Liver (tissue), 9 donors: Measurements from ENCODE around the gene SLC44A3. TPM values are rescaled to one million over a fixed set of nuclear protein-coding genes. Genes with fewer than 3 reads are reported as not detected.

Experiments
- DNase-seq: peaks from one replicate; pipeline ENCODE4 v3.0.0-alpha.2; 2017; ENCODE audit warnings: low spot score
- H3K27ac ChIP-seq, 2 donors: one replicate each; pipeline ENCODE4 v1.7.0; 2013; ENCODE audit warnings: inconsistent platforms in 2 of 2, low read length in 2 of 2, control low read depth in 1 of 2, low read depth in 1 of 2, mild to moderate bottlenecking in 1 of 2
- H3K27me3 ChIP-seq, 4 donors: one replicate each; pipeline versions ENCODE4 v1.6.1 to v1.7.0; 2013; ENCODE audit warnings: low read length in 3 of 4, inconsistent platforms in 1 of 4, mild to moderate bottlenecking in 1 of 4, moderate library complexity in 1 of 4; ENCODE audit not compliant: control insufficient read depth in 4 of 4, insufficient read depth in 4 of 4
- H3K36me3 ChIP-seq, 4 donors: one replicate each; pipeline versions ENCODE4 v1.6.1 to v1.7.0; 2013; ENCODE audit warnings: low read length in 3 of 4, mild to moderate bottlenecking in 3 of 4, low read depth in 1 of 4, moderate library complexity in 1 of 4; ENCODE audit not compliant: control insufficient read depth in 4 of 4, insufficient read depth in 3 of 4
- H3K4me1 ChIP-seq, 4 donors: one replicate each; pipeline versions ENCODE4 v1.6.1 to v1.7.0; 2013; ENCODE audit warnings: low read length in 3 of 4, mild to moderate bottlenecking in 3 of 4, moderate library complexity in 1 of 4; ENCODE audit not compliant: control insufficient read depth in 4 of 4, insufficient read depth in 4 of 4
- H3K4me3 ChIP-seq, 3 donors: one replicate each; pipeline versions ENCODE4 v1.6.1 to v1.7.0; 2013; ENCODE audit warnings: low read length in 3 of 3, control low read depth in 1 of 3, low read depth in 1 of 3, mild to moderate bottlenecking in 1 of 3
- H3K9ac ChIP-seq, 2 donors: one replicate each; pipeline ENCODE4 v1.7.0; 2013; ENCODE audit warnings: low read length in 2 of 2, mild to moderate bottlenecking in 2 of 2, moderate library complexity in 2 of 2, control low read depth in 1 of 2, low read depth in 1 of 2
- H3K9me3 ChIP-seq, 4 donors: one replicate each; pipeline versions ENCODE4 v1.6.1 to v1.7.0; 2013; ENCODE audit warnings: low read length in 3 of 4; ENCODE audit not compliant: control insufficient read depth in 4 of 4
- ATF3 ChIP-seq: IDR thresholded peaks from 2 replicates; pipeline ENCODE4 v1.6.1; 2016; ENCODE audit warnings: antibody characterized with exemption
- CTCF ChIP-seq: fragments of 150-350 bp; IDR thresholded peaks from 2 replicates; pipeline ENCODE4 v1.5.1; 2017; ENCODE audit warnings: improper control_type of control experiment, low read depth, low read length; ENCODE audit not compliant: missing input control
- EGR1 ChIP-seq, 2 donors: IDR thresholded peaks; 2 replicates each; pipeline ENCODE4 v1.6.1; 2016 to 2018; ENCODE audit warnings: antibody characterized with exemption in 2 of 2, low read depth in 2 of 2
- FOXA1 ChIP-seq: IDR thresholded peaks from 2 replicates; pipeline ENCODE4 v1.6.1; 2016; ENCODE audit warnings: antibody characterized with exemption
- FOXA2 ChIP-seq: IDR thresholded peaks from 2 replicates; pipeline ENCODE4 v1.6.1; 2016; ENCODE audit warnings: antibody characterized with exemption
- GABPA ChIP-seq, 2 donors: IDR thresholded peaks in 1 of 2; conservative IDR thresholded peaks in 1 of 2; 2 replicates each; pipeline ENCODE4 v1.6.1; 2016; ENCODE audit warnings: antibody characterized with exemption in 2 of 2, mild to moderate bottlenecking in 1 of 2, moderate library complexity in 1 of 2
- HNF4G ChIP-seq: IDR thresholded peaks from 2 replicates; pipeline ENCODE4 v1.6.1; 2016; ENCODE audit warnings: antibody characterized with exemption
- JUND ChIP-seq, 2 donors: IDR thresholded peaks; 2 replicates each; pipeline ENCODE4 v1.6.1; 2016; ENCODE audit warnings: antibody characterized with exemption in 2 of 2
- NR2F2 ChIP-seq: IDR thresholded peaks from 2 replicates; pipeline ENCODE4 v1.6.1; 2016; ENCODE audit warnings: antibody characterized with exemption
- RAD21 ChIP-seq, 2 donors: IDR thresholded peaks; 2 replicates each; pipeline ENCODE4 v1.6.1; 2016; ENCODE audit warnings: antibody characterized with exemption in 2 of 2, mild to moderate bottlenecking in 2 of 2
- REST ChIP-seq: IDR thresholded peaks from 2 replicates; pipeline ENCODE4 v1.6.1; 2016; ENCODE audit warnings: antibody characterized with exemption, mild to moderate bottlenecking
- RXRA ChIP-seq, 2 donors: IDR thresholded peaks; 2 replicates each; pipeline ENCODE4 v1.6.1; 2017 to 2018; ENCODE audit warnings: antibody characterized with exemption in 2 of 2, mild to moderate bottlenecking in 1 of 2
- SP1 ChIP-seq: IDR thresholded peaks from 2 replicates; pipeline ENCODE4 v1.6.1; 2018; ENCODE audit warnings: antibody characterized with exemption, mild to moderate bottlenecking
- TAF1 ChIP-seq: conservative IDR thresholded peaks from 2 replicates; pipeline ENCODE4 v1.6.1; 2016; ENCODE audit warnings: antibody characterized with exemption, mild to moderate bottlenecking
- YY1 ChIP-seq: IDR thresholded peaks from 2 replicates; pipeline ENCODE4 v1.6.1; 2016; ENCODE audit warnings: antibody characterized with exemption, mild to moderate bottlenecking
- ZBTB33 ChIP-seq: IDR thresholded peaks from 2 replicates; pipeline ENCODE4 v1.6.1; 2016; ENCODE audit warnings: antibody characterized with exemption
- WGBS: extraction: QIAGEN DNeasy Blood & Tissue Kit; methylation state at CpG from one replicate; pipeline ENCODE4 v1.1.7; 2013; 5-methylcytosine and 5-hydroxymethylcytosine counted together
- polyA plus RNA-seq, 2 donors: library from polyadenylated mRNA; stranded (reverse) in 1 of 2; unstranded in 1 of 2; fragments of 200-250 nt in 1 of 2; fragments of >200 nt in 1 of 2; fragmentation: Nextera tagmentation in 1 of 2; extraction: Ambion mirVana in 1 of 2; gene quantifications; one replicate each; pipeline versions ENCODE4 v1.2.1 to v1.2.3, GENCODE V29; 2013 to 2015
- total RNA-seq, 2 donors: library from RNA; depleted of rRNA; stranded (reverse); fragments of >200 nt; gene quantifications; one replicate each; pipeline ENCODE4 v1.2.3, GENCODE V29; 2014
- donor health status: healthy.
- donor health status: healthy.
- donor health status: healthy.
- donor health status: healthy.
- donor health status: healthy.

SLC44A3 gene
- total and polyA plus RNA-seq, 4 donors: 2.4 to 2.8 (median 2.7) TPM

GRCh38 chr1:94903280-94904009, 83.3 kb downstream of the SLC44A3 start:
- Histone ChIP-seq H3K4me1 (no peaks in the 10 kb centered on the region), H3K27ac (no peak overlapping the region), H3K4me3 (no peak overlapping the region), H3K9me3 (no peaks in the 10 kb centered on the region), H3K27me3 (no peaks in the 10 kb centered on the region), H3K36me3 (peaks cover 3 to 28% (median 20%) of the 10 kb centered on the region in 4 donors), H3K9ac (no peak overlapping the region)
- no peak for TF ChIP-seq HNF4G
- no peak for TF ChIP-seq CTCF
- no peak for TF ChIP-seq REST
- no peak for TF ChIP-seq RAD21 (IDR thresholded peaks at IDR 0.05)
- no peak for TF ChIP-seq TAF1
- TF ChIP-seq NR2F2: no peak
- TF ChIP-seq JUND (IDR thresholded peaks at IDR 0.05): no peak
- no peak for TF ChIP-seq RXRA (IDR thresholded peaks at IDR 0.05)
- TF ChIP-seq ZBTB33: no peak
- WGBS: 95% methylated on average over 7 of the region's 7 CpGs
- DNase-seq: no peak

- H3K4me1 ChIP-seq: no peaks in the 10 kb centered on the region
- WGBS: 94% methylated on average over 4 of the region's 4 CpGs
- H3K36me3 ChIP-seq: peaks cover 0 to 18% (median 14%) of the 10 kb centered on the region in 4 donors
- H3K27me3 ChIP-seq: no peaks in the 10 kb centered on the region
- no peak overlapping the region for H3K9ac ChIP-seq
- TF ChIP-seq RXRA (IDR thresholded peaks at IDR 0.05) (no peak), GABPA (IDR thresholded peaks at IDR 0.05 in 1 of 2, conservative IDR thresholded peaks at IDR 0.05 in 1 of 2) (no peak), TAF1 (no peak), FOXA1 (no peak), FOXA2 (no peak), JUND (IDR thresholded peaks at IDR 0.05) (no peak), HNF4G (no peak), YY1 (no peak), ATF3 (no peak), REST (no peak), RAD21 (IDR thresholded peaks at IDR 0.05) (no peak), SP1 (no peak), EGR1 (IDR thresholded peaks at IDR 0.05; ENCODE audit: low read depth in 2 of 2) (no peak), ZBTB33 (no peak)
- H3K27ac ChIP-seq: no peak overlapping the region
- H3K4me3 ChIP-seq: no peak overlapping the region
- H3K9me3 ChIP-seq: no peaks in the 10 kb centered on the region
- DNase-seq: no peak
These were observed 85.0 kb downstream of the SLC44A3 start for GRCh38 chr1:94905207-94905606.
